CD4-positive, alpha-beta T cell treated with Interleukin-6 at 100 ng/mL for 8 hours (primary cell): ENCODE data around the gene PRKG2.
"Not testable (repeated sequence)": the region's sequence is repeated elsewhere in the genome, so short reads cannot be mapped to it uniquely, and the experiment has no call there.

ENCODE experiments used
- DNase-seq: peaks from one replicate; pipeline ENCODE4 v3.0.0-alpha.2; 2020; ENCODE audit warnings: mixed read lengths, low spot score

Gene PRKG2, protein sequence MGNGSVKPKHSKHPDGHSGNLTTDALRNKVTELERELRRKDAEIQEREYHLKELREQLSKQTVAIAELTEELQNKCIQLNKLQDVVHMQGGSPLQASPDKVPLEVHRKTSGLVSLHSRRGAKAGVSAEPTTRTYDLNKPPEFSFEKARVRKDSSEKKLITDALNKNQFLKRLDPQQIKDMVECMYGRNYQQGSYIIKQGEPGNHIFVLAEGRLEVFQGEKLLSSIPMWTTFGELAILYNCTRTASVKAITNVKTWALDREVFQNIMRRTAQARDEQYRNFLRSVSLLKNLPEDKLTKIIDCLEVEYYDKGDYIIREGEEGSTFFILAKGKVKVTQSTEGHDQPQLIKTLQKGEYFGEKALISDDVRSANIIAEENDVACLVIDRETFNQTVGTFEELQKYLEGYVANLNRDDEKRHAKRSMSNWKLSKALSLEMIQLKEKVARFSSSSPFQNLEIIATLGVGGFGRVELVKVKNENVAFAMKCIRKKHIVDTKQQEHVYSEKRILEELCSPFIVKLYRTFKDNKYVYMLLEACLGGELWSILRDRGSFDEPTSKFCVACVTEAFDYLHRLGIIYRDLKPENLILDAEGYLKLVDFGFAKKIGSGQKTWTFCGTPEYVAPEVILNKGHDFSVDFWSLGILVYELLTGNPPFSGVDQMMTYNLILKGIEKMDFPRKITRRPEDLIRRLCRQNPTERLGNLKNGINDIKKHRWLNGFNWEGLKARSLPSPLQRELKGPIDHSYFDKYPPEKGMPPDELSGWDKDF

DNA sequence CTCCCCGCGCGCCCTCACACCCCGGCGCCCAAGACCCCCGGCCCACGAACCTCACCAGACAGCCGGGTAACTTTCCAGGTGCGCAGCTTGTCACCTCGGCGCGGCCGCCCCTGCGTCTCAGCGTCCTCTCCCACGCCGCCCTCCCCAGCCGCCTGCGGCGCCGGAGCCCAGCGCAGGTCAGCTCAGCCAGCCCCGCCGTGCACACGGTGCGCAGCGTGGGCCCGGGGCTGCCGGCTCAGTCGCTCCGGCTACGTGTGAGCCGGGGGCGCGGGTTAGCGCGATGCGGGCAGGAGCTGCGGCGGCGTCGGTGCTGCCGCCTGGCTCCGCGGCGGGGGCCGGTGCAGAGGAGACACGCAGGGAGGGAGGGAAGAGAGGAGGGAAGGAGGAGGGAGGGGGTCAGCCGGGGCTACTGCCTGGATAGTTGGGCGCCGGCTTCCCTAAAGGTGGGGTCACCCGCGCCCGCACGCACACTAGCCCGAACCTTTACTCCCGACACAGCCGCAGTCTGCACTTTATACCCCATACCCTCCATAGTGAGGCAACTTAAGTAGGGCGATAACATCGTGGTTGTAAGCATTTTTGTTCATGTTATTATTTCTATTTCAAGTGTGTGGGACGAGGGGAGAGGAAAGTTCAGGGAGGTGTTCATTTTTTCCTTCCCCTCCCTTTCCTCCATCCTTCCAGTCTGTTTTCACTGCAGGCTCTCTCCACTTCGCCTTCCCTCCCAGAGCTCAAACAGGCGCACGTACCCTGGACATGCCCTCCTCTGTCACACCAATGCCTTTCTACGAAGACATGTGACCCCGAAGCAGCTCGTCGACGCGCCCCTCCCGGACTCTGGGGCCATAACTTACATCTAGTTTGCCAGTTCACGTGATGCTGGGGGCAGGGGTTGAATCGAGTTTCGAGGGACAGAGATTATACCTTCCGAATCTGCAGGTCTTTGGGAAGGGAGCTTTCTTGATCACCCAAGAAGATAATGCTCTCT lies at the start of gene PRKG2:
TSS of gene PRKG2 (minus strand) at position 342 of the 988 bp plus-strand sequence. CDS start 10,175 bp downstream, outside the sequence.
- no peak for DNase-seq

DNA sequence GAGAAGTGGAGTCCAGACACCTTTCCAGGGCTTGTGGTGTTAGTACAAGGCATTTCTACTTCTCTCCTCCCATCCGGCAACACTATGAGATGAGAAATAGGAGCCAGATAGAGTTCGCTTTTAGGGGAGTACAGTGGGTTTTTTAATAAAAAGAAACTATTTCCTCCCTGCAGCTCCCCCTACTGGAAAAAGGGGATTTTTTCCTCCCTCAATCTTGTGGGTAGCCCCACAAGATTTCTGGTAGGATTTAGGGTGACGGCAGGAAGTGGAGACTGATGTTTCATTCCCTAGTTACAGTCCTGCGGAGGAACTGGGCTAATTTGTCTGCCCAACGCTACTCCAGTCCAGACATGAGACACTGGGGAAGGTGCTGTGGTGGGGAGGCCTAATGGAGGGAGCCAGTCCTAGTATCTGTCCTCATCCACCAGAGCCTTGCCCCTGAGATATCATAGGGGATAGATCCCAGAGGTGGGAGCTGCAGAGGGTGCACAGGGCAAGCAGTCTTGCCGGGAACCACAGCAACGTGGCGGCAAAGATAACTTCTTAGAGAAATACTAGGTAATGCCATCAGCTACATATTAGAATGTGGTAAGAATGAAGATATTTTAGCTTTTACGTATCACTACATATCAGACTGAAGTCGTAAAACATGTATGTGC lies 45.5 kb upstream of the PRKG2 start:
- DNase-seq = no peak

DNA sequence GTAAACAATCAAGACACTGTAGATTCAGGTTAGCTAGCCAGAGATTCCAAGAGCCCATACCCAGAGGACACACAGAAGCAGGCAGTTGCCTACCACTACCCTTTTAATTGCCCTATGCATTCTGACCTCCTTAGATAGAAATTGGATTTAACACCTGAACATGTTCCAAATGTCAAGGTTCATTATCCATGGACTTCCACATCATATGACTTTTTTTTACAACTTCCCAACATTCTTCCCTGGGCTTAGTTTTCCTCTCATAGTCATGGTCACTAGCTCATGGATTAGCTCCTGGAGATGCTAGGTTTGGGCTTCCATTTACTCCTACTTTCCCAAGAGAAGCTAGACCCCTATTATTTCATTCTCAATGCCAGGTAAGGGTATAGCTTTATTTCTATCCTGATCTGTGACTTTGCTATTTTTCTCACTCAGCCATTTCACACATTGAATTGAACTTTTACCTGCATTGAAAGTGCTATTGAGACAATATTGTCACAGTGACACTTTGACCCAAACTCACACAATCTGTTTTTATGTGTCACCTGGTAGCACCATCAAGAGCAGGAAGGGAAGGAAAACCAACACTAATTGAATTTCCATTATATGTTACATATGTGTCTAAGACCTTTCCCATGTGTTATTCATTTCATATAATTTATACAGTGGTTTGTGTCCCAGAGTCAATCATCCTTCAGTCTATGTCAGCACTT lies 44.0 kb upstream of the PRKG2 start:
- DNase-seq = no peak

DNA sequence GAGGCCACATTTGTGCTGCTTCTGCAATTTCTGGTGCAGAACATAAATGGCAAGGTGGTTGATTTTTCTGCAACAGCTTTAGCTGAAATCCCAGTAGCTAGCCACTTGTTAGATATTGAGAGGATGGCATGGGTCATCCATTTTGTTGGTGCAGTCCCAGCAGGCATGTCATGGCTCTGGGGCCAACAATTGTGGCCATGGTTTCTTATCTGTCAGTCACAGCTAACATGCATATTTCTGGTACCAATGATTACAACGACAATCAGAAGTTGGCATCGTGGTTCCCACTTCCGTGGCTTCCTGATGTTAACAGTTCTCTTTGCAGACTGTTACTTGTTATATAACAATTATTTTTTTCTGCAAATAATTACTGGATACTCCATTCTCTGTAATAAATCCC lies 42.8 kb upstream of the PRKG2 start:
- no peak for DNase-seq

DNA sequence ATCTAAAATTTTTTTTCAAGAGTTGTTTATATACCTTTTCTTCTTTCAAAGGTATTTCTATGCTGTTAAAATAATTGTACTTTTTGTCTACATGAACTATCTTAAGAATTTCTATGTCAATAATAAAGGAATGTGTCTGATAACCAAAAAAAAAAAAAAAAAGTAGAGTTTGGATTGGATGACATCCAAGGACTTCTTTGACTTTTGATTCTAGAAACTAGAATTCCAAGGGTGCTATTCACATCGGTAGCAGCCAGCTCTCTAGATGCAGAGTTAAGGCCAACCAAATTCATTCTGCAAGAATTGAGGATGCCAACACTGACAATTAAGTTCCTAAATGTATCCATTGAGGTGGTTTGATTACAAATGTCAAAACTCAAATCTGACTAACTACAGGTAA lies 42.0 kb upstream of the PRKG2 start:
- DNase-seq = no peak

DNA sequence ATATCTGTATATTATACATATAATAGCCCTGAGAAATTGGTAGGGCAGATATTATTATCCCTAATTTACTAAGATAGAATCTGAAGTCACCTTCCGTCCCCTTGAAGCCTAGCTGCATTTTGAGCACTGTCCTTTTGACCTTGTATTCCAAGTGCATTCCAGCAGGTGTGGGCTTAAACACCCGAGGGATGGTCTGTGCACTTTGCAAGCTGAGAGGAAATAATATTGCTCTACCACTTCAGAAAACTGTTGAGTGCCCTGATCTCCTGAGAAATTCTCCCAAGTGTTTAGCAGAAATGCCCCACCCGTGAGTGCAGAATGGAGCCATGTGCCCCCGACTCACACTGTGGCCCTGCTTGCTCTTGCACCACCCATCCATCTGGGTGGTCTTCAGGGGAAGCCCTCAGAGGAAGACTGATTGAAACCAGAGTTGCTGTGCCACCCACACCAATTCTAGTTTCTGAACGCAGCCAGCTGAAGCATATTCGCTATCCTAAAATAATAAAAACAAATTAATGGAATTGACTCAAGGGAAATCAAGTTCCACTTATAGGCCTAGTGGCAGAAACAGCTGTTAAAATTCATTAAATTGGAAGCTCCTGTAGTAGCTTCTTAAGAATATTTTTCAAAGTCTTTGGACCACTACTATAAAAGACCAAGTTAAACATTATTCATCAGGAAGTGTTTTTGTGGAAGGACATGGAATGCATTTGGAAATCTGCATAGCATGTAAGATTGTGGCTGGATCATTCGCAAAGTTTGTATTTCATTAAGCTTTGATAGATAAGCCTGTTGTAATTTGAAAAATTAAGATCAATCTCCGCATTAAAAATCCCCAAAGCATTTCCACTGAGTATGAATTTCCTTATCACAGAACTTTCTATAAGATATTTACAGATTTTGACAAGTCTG lies 41.3 kb upstream of the PRKG2 start:
- no peak for DNase-seq

DNA sequence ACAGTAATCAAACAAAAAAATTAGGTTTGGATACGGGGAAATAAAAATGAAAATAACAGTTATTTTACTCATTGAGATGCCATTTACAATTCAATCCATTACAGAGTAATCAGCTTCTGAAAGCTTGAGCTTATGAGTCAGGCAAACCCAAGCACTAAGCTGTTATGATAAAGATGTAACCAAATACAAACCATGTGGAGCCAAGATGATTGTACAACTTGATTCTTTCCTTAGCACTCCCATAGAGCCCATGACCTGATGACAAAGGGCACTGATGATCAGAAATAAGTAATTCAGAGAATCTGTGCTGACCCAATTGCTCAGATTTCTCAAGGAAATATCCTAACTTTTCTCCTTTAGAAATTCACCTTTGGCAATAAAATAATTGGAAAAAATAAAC lies 40.5 kb upstream of the PRKG2 start:
- no peak for DNase-seq

DNA sequence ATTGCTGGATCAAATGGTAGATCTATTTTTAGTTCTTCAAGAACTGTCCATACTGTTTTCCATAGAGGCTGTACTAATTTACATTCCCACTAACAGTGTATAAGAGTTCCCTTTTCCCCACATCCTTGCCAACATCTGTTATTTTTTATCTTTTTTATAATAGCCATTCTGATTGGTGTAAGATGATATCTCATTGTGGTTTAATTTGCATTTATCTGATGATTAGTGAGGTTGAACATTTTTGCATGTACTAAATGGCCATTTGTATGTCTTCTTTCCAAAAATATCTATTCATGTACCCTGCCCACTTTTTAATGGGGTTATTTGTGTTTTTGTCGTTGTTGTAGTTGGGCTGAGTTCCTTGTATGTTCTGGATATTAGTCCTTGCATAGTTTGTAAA lies 35.4 kb upstream of the PRKG2 start:
- DNase-seq = no peak

DNA sequence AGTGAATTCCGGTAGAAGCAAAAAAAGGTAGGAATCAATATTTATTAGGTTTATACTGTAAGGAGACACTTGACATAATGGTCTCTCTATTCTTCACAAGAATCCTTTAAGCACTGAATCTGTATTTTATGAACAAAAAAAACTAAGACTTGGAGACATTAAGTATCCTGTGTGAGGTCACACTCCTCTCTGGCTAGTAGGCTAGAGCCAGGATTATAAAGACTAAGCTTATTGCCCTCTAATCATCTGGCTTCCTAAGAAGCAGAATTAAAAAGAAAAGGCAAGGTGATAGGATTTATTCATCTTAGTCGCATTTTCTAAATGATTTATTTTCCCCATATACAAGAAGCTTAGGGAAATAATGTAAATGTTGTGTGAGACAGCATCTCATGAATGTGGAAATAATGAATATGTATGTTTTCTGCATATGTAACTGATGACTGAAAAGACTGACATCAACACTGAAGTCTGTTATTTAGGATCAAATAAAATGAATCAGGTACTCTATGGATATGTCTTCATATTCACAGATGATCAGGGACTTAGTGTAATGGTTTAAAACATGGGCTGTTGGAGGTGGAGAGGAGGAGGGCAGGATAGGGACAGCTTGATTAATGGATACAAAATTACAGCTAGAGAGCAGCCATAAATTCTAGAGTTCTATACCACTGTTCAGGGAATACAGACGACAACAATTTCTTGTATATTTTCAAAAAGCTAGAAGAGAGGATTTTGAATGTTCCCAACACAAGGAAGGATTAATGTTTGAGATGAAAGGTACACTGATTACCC lies 30.4 kb upstream of the PRKG2 start:
- no peak for DNase-seq

DNA sequence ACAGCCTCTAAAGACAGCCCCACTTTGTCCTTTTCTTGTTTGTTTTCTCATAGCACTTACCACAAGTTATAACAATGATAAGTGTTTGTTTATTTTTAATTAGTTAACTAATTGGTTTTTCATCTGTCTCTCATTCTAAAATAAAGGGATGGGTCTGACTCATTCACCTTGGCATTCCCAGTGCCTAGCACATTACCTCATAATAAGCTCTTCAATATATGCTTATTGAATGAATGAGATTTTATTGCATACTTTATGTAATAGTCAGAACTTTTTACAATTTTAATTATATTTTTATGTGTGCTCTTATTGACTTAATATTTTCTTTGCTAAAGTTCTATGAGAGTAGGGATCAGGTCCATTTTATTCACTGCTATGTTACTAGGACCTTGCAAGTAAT lies 22.8 kb upstream of the PRKG2 start:
- DNase-seq = no peak

DNA sequence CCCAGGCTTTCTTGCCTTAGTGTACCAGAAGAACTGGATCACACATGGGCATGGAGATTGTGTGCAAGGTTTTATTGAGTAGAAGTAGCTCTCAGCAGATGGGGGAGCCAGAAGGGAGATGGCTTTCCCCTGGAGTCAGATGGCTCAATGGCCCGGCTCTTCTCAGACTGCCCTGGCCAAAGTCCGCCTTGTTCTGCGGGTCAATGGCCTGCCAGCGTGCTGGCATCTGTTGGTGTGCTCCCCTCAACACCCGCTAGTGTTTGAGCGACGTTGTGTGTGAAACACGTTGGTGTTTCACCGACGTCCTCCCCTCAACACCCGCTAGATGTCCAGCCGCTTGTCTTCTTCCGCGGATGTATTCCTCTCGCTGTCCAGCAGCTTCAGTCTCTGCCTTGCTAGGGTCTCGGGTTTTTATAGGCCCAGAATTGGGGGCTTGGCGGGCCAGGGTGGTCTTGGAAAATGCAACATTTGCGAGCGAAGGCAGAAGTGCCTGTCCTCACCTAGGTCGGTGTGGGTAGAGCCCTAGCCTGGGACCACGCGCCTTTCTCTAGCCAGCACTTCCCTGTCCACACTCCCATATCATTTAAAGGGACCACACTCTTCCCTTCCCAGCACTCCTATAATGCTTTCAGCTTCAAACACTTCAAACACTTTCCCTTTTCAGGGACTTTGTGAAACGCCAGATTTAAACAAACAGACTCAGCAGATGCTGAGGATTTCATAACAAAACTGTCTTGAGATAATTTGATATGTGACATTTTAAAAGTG lies 21.1 kb upstream of the PRKG2 start:
- no peak for DNase-seq

DNA sequence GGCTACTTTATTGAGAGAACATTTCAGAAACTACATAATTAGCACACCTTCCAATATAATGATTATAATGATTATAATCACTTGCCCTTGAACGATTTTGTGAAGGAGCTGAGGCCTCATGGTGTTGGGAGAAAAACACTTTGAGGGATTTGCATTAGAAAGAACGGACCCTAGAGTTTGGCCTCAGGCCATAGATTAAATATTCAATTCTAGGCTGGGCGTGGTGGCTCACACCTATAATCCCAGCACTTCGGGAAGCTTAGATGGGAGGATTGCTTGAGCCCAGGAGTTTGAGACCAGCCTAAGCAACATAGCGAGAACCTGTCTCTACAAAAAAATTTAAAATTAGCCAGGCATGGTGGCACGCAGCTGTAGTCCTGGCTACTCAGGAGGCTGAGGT lies 12.9 kb upstream of the PRKG2 start:
- DNase-seq = no peak

DNA sequence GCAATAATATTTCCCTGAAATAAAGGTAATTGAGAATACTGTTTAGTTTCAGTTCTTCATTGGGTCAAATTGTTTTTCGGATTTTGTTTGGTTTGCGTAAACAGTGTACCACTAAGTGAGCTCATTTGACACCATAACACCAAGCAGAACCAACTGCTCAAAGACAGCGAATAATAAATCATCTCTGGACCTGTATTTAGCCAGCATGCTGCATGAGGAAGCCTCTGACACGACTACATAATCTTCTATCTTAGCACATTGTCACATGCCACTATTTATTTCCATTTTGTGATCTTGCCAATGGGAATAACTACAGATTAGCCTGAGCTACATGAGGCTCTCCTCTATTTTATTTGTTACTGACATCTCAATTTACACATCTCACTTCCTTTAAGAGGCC lies 12.1 kb upstream of the PRKG2 start:
- DNase-seq = no peak

DNA sequence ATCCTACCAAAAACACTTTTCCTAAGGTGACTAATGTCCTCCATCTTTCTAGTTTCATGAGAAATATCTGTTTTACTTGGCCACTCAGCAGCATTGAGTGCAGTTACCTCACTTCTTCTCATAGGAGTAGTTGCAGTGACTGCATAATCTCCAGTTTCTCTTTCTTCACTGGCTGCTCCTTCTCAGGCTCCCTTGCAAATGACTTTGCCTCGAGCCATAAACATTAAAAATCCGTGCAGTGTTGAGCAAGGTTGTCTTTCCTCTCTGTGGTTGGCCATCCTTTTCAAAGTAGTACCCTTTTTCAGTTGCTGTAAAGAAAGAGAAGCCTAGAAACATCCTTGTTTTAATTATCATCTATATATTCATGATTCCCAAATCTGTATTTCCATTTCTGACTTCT lies 10.2 kb upstream of the PRKG2 start:
- no peak for DNase-seq

DNA sequence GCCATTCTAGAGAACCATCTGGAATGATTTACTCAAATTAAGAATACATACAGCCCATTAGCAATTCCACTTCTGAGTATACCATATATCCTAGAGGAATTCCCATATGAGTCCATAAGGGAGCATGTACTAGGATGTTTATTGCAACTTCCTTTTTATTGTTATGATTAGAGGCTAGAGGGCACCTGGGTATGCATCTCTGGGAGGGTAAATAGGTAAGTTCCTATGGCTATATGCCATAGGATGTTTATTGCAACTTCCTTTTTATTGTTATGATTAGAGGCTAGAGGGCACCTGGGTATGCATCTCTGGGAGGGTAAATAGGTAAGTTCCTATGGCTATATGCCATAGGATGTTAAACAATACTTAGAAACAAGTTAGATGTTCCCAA lies 7.1 kb upstream of the PRKG2 start:
- not testable (repeated sequence) for DNase-seq

DNA sequence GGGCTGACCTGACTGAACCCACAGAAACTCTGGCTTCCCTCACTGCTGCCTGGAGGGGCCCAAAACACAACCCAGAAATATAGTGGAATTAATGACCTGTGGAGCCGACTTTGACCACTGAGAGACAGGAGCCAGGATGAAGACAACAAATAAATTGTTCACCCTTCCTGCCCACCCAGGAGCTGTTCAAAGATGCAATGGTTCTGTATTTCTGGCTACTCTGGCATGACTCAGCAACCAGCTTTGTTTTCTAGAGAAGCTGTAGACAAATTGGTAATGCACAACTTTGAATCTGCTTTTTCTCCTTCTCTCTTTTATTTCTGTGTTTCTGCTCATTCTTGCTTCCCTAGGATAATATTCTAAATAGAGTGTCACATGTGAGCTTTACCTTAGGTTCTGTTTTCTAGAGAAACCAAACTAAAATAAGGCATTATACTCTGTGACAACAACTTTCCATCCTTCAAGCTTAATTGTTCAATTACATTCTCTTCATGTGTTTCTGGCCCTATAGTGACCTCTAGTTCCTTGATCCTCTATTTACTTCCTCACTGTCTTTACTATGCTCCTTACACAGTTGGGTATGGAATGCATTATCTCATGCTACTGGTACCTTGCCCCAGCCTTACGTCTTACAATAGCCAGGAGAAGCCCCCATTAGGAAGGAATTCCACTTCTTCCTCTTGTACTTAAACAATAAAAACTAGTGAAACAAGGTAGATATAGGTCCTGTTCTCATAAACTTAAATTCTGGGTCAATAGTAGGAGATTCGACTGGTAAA lies 6.5 kb upstream of the PRKG2 start:
- no peak for DNase-seq

DNA sequence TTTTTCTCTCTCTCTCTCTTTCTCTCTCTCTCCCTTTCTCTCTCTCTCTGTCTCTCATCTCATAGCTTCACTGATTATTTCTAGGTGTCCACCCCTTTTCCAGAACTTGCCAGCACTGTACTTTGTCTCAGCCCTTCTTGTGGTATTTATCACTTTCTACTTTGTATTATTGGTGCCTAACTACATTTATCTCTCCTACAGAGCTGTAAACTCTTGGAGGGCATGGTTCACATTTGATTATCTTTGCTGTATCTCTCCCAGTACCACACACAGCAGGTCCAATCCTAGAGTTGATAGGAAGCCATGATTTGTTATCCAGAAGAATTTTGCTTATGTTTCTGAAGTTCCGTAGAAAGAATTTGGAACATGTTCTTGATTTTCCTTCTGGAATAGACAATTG lies 5.2 kb upstream of the PRKG2 start:
- DNase-seq = no peak

DNA sequence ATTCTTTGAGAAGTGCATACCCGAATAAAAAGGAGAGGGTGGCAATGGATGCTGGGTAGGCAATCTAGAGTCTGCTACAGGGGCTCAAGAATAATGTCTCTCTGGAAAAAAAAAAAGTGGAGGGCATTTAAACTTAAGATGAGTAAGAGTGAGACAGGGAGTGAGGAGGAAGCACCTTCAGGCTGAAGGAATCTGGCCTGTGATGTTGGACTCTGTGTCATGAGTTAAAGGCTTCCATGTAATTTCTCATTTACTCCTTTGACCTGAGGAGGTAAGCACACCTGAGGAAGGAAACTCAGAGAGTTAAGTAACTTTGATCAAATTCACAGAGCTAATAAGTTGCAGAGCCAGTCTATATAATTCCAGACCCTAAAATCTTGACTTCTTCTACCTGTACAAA lies 3.2 kb upstream of the PRKG2 start:
- no peak for DNase-seq
